Measurements from ENCODE around the gene NMT2.

The NMT2 gene

GRCh38 chr10:15141136-15142054 lies 27.1 kb downstream of the NMT2 start:
- H3K27ac ChIP-seq = no peak overlapping the region
- in situ Hi-C loops (cut with HindIII; ENCODE audit: low pct_ligation_motif_present, low sequenced_read_pairs) = no loop called here
- no peak overlapping the region for H3K4me3 ChIP-seq (ENCODE audit: low read depth, low read length)
- peak; percentile 25 for DNase-seq
- no peaks in the 10 kb centered on the region for H3K27me3 ChIP-seq (replicated peaks)
- TF ChIP-seq CTCF (IDR thresholded peaks at IDR 0.05; ENCODE audit: low read depth, low read length, missing control alignments) = no peak
- H3K36me3 ChIP-seq (replicated peaks) = peaks cover 16% of the 10 kb centered on the region

GRCh38 chr10:15140698-15141097 lies 27.8 kb downstream of the NMT2 start:
- Histone ChIP-seq H3K27me3 (replicated peaks) (no peaks in the 10 kb centered on the region), H3K4me3 (ENCODE audit: low read depth, low read length) (no peak overlapping the region), H3K36me3 (replicated peaks) (peaks cover 16% of the 10 kb centered on the region), H3K27ac (no peak overlapping the region)
- no peak for DNase-seq
- no peak for TF ChIP-seq CTCF (IDR thresholded peaks at IDR 0.05; ENCODE audit: low read depth, low read length, missing control alignments)
- in situ Hi-C loops (cut with HindIII; ENCODE audit: low pct_ligation_motif_present, low sequenced_read_pairs) = no loop called here

GRCh38 chr10:15137636-15138035 lies 30.9 kb downstream of the NMT2 start:
- no peak for TF ChIP-seq CTCF (IDR thresholded peaks at IDR 0.05; ENCODE audit: low read depth, low read length, missing control alignments)
- Histone ChIP-seq H3K36me3 (replicated peaks) (peaks cover 38% of the 10 kb centered on the region), H3K27me3 (replicated peaks) (no peaks in the 10 kb centered on the region), H3K27ac (no peak overlapping the region), H3K4me3 (ENCODE audit: low read depth, low read length) (no peak overlapping the region)
- DNase-seq = no peak
- in situ Hi-C loops (cut with HindIII; ENCODE audit: low pct_ligation_motif_present, low sequenced_read_pairs) = no loop called here

GRCh38 chr10:15137036-15137359 lies 31.5 kb downstream of the NMT2 start:
- TF ChIP-seq CTCF (IDR thresholded peaks at IDR 0.05; ENCODE audit: low read depth, low read length, missing control alignments) = no peak
- no peak for DNase-seq
- no peak overlapping the region for H3K27ac ChIP-seq
- peaks cover 43% of the 10 kb centered on the region for H3K36me3 ChIP-seq (replicated peaks)
- H3K27me3 ChIP-seq (replicated peaks) = no peaks in the 10 kb centered on the region
- in situ Hi-C loops (cut with HindIII; ENCODE audit: low pct_ligation_motif_present, low sequenced_read_pairs) = no loop called here
- H3K4me3 ChIP-seq (ENCODE audit: low read depth, low read length) = no peak overlapping the region

GRCh38 chr10:15136129-15137035 lies 32.1 kb downstream of the NMT2 start:
- Histone ChIP-seq H3K27me3 (replicated peaks) (no peaks in the 10 kb centered on the region), H3K4me3 (ENCODE audit: low read depth, low read length) (no peak overlapping the region), H3K36me3 (replicated peaks) (peaks cover 46% of the 10 kb centered on the region), H3K27ac (no peak overlapping the region)
- DNase-seq = no peak
- in situ Hi-C loops (cut with HindIII; ENCODE audit: low pct_ligation_motif_present, low sequenced_read_pairs) = no loop called here
- TF ChIP-seq CTCF (IDR thresholded peaks at IDR 0.05; ENCODE audit: low read depth, low read length, missing control alignments) = no peak

Data from brain microvascular endothelial cell (primary cell).